ENCODE data around the gene ATG2B.
"Not testable (repeated sequence)": the region's sequence is repeated elsewhere in the genome, so short reads cannot be mapped to it uniquely, and the experiment has no call there.

Gene ATG2B

GRCh38 chr14:96383445-96383844 lies 20.3 kb upstream of the ATG2B start:
- no peak for DNase-seq (ENCODE audit: extremely low read depth in 1 of 2, low read depth in 1 of 2)

DNA sequence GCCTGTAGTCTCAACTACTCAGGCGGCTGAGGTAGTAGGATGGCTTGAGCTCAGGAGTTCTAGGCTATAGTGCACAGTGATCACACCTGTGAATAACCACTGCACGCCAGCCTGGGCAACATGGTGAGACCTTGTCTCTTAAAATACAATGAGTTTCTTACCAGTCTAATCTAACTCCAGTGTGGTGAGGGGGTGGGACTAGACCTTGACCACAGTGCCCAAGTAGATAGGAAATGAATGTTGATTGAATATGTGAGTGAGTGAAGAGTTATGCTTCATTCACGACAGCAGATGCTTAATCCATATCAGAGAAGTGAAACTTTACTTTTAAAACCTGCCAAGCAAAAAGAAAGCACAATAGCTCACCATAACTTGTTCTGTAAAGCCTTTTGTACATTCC lies 17.6 kb upstream of the ATG2B start:
- DNase-seq (ENCODE audit: extremely low read depth in 1 of 2, low read depth in 1 of 2), result no peak

- no peak for DNase-seq (ENCODE audit: extremely low read depth in 1 of 2, low read depth in 1 of 2)
These were observed 13.0 kb upstream of the ATG2B start for GRCh38 chr14:96376093-96376492.

- DNase-seq (ENCODE audit: extremely low read depth in 1 of 2, low read depth in 1 of 2), result no peak
These were observed 10.4 kb upstream of the ATG2B start for GRCh38 chr14:96373538-96373937.

DNA sequence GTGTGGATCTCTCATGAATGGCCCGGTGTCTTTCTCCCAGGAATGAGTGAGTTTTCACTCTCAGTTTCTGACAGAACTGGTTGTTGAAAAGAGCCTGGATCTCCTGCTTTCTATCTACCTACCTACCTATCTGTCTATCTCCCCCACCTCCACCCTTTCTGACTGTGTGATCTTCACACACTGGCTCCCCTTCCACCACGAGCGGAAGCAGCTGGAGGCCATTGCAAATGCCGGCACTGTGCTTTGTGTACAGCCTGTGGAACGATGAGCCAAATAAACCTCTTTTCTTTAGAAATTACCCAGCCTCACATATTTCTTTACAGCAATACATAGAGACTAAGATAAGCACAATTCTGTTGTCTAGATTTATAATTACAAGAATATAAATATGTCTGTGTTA lies 7.4 kb upstream of the ATG2B start:
- DNase-seq (ENCODE audit: extremely low read depth in 1 of 2, low read depth in 1 of 2), result no peak

DNA sequence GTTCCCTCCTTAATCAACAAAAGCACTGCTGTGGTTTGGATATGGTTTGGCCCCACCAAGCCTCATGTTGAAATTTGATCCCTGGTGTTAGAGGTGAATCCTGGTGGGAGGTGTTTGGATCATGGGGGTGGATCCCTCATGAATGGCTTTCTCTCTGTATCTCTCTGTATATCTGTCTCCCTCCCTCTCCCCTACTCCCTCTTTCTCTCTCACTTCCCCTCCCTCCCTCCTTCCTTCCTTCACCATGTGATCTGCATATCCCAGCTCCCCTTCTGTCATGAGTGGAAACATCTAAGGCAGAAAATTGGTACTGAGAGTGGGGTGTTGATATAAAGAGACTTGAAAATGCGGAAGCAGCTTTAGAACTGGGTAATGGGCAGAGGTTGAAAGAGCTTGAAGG lies 5.4 kb upstream of the ATG2B start:
- DNase-seq (ENCODE audit: extremely low read depth in 1 of 2, low read depth in 1 of 2), result no peak

GRCh38 chr14:96364962-96365361 lies 1.8 kb upstream of the ATG2B start:
- DNase-seq (ENCODE audit: extremely low read depth in 1 of 2, low read depth in 1 of 2), result no peak

DNA sequence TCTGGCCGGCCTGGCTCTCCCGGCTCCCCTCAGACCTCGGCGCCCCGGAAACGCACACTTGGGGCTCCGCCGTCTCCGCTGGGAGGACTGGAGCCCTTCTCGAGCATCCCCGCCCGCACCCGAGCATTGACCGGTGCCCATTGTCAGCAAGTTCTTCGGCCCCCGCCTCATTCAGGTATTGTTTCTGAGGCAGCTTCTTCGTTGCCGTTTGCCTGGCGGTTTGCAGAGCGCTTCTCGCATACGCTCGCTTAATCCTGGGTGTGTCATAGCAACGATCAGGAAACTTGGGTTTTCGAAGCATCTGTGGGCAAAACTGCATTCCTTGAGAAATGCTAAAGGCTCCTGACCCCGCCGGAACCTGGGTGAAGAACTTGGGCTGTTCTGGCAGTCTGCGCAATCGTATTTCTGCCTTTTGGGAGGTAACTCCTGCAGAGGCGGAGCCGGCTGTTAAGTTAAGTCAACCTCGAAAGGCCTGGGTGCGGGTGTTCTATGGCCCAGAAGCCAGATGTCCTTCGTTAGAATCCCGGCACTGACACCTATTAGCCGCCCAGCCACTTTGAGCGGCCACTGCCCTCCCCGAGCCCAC lies 703 bp upstream of the ATG2B start:
- DNase-seq (ENCODE audit: extremely low read depth in 1 of 2, low read depth in 1 of 2), result no peak

- no peak for DNase-seq (ENCODE audit: extremely low read depth in 1 of 2, low read depth in 1 of 2)
These were observed 823 bp downstream of the ATG2B start for GRCh38 chr14:96362071-96362964.

DNA sequence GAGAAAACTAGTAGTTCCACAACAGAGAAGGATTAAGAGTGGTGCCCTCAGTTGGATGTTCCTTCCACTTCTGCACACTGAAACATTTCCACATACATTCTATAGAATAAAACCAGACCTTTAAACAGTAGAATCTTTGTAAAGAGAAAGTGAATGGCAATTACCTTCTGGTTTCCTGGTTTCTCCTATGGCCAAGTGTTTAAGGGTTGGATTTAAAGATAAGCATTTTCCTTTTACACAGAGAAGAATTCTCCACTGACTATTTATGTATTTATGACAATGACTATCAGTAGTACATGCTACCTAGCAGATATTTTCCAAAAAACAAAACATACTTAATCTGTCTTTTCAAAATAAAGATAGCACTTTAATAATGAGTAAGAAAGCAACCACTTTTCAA lies 3.2 kb downstream of the ATG2B start:
- DNase-seq (ENCODE audit: extremely low read depth in 1 of 2, low read depth in 1 of 2), result no peak

DNA sequence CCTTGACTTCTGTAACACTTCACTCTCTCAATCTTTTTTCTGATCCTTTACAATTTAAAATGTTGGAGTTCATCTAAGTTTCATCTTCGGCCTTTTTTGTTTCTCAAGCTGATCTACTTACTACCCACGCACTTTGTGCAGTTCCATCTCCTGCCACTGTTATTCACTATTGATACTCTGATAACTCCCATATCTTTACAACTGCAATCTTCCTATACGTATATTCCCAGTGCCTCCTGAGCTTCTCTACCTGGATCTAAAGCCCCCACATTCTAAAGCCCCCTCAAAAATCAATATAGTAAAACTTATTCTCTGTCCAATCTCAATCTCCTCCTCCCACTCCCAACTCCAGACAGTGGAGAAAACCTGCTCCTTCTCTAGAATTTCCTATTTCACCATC lies 5.9 kb downstream of the ATG2B start:
- no peak for DNase-seq (ENCODE audit: extremely low read depth in 1 of 2, low read depth in 1 of 2)

DNA sequence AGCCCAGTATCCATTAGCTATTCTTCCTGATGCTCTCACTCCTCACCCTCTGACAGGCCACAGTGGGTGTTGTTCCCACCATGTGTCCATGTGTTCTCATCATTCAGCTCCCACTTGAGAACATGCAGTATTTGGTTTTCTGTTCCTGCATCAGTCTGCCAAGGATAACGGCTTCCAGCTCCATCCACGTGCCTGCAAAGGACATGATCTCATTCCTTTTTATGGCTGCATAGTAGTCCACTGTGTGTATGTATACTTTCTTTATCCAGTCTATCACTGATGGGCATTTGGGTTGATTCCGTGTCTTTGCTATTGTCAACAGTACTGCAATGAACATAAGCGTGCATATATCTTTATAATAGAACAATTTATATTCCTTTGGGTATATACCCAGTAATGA lies 8.9 kb downstream of the ATG2B start:
- no peak for DNase-seq (ENCODE audit: extremely low read depth in 1 of 2, low read depth in 1 of 2)

DNA sequence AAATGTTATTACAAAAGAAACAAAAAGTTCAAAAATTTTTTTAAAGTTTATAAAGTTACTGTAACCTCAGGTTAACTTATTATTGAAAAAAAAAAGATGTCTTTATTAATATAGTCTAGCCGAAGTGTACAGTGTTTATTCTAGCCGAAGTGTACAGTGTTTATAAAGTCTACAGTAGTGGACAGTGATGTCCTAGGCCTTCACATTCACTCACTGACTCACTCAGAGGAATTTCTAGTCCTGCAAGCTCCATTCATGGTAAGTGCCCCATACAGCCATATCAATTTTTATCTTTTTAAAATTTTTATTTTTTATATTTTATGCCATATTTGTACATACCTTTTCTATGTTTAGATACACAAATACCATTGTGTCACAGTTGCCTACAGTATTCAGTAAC lies 10.4 kb downstream of the ATG2B start:
- DNase-seq (ENCODE audit: extremely low read depth in 1 of 2, low read depth in 1 of 2), result no peak

- no peak for DNase-seq (ENCODE audit: extremely low read depth in 1 of 2, low read depth in 1 of 2)
These were observed 11.2 kb downstream of the ATG2B start for GRCh38 chr14:96351986-96352385.

- no peak for DNase-seq (ENCODE audit: extremely low read depth in 1 of 2, low read depth in 1 of 2)
These were observed 13.7 kb downstream of the ATG2B start for GRCh38 chr14:96349286-96350075.

DNA sequence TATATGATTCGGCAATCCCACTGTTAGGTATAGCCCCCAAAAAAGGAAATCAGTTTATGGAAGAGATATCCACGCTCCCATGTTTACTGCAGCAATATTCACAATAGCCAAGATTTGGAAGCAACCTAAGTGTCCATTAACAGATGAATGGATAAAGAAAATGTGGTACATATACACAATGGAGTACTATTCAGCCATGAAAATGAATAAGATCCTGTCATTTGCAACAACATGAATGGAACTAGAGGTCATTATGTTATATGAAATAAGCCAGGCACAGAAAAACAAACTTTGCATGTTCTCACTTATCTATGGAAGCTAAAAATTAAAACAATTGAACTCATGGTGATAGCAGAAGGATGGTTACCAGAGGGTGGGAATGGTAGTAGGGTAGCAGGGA lies 15.2 kb downstream of the ATG2B start:
- not testable (repeated sequence) for DNase-seq (ENCODE audit: extremely low read depth in 1 of 2, low read depth in 1 of 2)

- no peak for DNase-seq (ENCODE audit: extremely low read depth in 1 of 2, low read depth in 1 of 2)
These were observed 17.5 kb downstream of the ATG2B start for GRCh38 chr14:96345669-96346068.

GRCh38 chr14:96341323-96341722 lies 21.8 kb downstream of the ATG2B start:
- no peak for DNase-seq (ENCODE audit: extremely low read depth in 1 of 2, low read depth in 1 of 2)

DNA sequence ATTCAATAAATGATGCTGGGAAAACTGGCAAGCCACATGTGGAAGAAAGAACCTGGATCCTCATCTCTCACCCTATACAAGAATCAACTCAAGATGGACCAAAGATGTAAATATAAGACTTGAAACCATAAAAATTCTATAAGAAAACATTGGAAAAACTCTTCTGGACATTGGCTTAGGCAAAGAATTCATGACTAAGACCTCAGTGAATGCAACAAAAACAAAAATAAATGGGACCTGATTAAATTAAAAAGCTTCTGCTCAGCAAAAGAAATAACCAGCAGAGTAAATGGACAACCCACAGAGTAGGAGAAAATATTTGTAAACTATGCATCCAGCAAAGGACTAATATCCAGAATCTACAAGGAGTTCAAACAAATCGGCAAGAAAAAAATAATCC lies 24.6 kb downstream of the ATG2B start:
- no peak for DNase-seq (ENCODE audit: extremely low read depth in 1 of 2, low read depth in 1 of 2)

- DNase-seq (ENCODE audit: extremely low read depth in 1 of 2, low read depth in 1 of 2), result no peak
These were observed 38.9 kb downstream of the ATG2B start for GRCh38 chr14:96324219-96324618.

DNA sequence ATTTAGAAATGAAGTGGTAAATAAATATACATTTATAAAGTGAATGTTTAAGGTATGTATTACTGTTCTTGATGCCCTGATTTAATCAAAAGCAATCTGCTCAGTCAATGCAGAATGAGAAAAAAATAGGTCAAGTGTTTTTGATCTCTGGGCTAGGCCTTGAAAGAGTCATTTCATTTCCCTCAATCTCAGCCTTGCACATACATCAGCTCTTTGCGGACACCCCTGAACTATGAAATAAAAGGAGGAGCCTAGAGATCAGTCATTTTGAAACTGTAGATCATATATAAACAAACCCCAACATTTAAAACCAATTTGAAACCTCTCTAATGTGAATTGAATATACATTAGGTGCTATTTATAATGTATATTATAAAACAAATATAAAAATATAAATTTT lies 42.5 kb downstream of the ATG2B start:
- no peak for DNase-seq (ENCODE audit: extremely low read depth in 1 of 2, low read depth in 1 of 2)

DNA sequence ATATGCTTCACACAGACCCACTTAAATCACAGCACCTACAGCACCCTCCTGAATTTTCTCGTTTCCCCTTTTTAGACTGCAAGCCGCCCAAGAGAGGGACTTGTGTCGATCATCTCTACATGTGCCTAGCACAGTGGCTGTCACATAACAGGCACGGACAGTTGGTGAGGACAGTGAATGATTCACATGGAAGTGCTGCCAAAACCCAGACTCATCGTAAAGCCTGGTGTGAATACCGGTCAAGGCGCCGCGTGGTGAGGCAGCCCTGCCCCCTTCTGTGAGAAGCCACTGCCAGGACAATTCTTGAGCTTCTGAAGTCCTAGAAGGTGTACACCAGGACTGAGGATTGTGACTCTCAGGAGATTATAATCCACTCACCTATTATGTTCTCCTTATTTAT lies 44.3 kb downstream of the ATG2B start:
- DNase-seq (ENCODE audit: extremely low read depth in 1 of 2, low read depth in 1 of 2), result no peak
